Femur (tissue), 1 donor: ENCODE data around the gene INPP4B.

Experiments used
- DNase-seq: peaks from one replicate; pipeline ENCODE4 v3.0.0-alpha.2; 2017

INPP4B gene

GRCh38 chr4:142567199-142567598 lies 278.9 kb downstream of the INPP4B start:
- DNase-seq, result no peak

GRCh38 chr4:142566777-142567176 lies 279.3 kb downstream of the INPP4B start:
- no peak for DNase-seq

- no peak for DNase-seq
Measured at GRCh38 chr4:142566243-142566642, 279.9 kb downstream of the INPP4B start.

GRCh38 chr4:142565771-142566170 lies 280.3 kb downstream of the INPP4B start:
- DNase-seq, result no peak

GRCh38 chr4:142563682-142564291 lies 282.3 kb downstream of the INPP4B start:
- DNase-seq, result no peak

GRCh38 chr4:142559986-142560385 lies 286.1 kb downstream of the INPP4B start:
- no peak for DNase-seq

GRCh38 chr4:142558851-142559250 lies 287.2 kb downstream of the INPP4B start:
- no peak for DNase-seq

- DNase-seq, result no peak
Measured at GRCh38 chr4:142557239-142557801, 288.8 kb downstream of the INPP4B start.

- DNase-seq, result no peak
Measured at GRCh38 chr4:142556570-142557238, 289.4 kb downstream of the INPP4B start.

GRCh38 chr4:142556048-142556447 lies 290.1 kb downstream of the INPP4B start:
- DNase-seq, result no peak

- no peak for DNase-seq
Measured at GRCh38 chr4:142554412-142554811, 291.7 kb downstream of the INPP4B start.

GRCh38 chr4:142551517-142552305 lies 294.4 kb downstream of the INPP4B start:
- no peak for DNase-seq

- peak; percentile 27 for DNase-seq
Measured at GRCh38 chr4:142550965-142551364, 295.1 kb downstream of the INPP4B start.

GRCh38 chr4:142549726-142550463 lies 296.2 kb downstream of the INPP4B start:
- DNase-seq, result no peak

GRCh38 chr4:142549248-142549647 lies 296.9 kb downstream of the INPP4B start:
- no peak for DNase-seq

- no peak for DNase-seq
Measured at GRCh38 chr4:142548491-142548890, 297.6 kb downstream of the INPP4B start.

GRCh38 chr4:142547974-142548373 lies 298.1 kb downstream of the INPP4B start:
- no peak for DNase-seq

GRCh38 chr4:142544594-142544993 lies 301.5 kb downstream of the INPP4B start:
- DNase-seq, result no peak

- DNase-seq, result no peak
Measured at GRCh38 chr4:142544039-142544438, 302.1 kb downstream of the INPP4B start.

GRCh38 chr4:142540483-142540804 lies 305.7 kb downstream of the INPP4B start:
- no peak for DNase-seq

- DNase-seq, result no peak
Measured at GRCh38 chr4:142539796-142540482, 306.2 kb downstream of the INPP4B start.

- DNase-seq, result no peak
Measured at GRCh38 chr4:142535009-142535408, 311.1 kb downstream of the INPP4B start.
